H1 (cell line): ENCODE measurements around the gene PPM1D. TPM values are rescaled to one million over a fixed set of nuclear protein-coding genes. Genes with fewer than 3 reads are reported as not detected.

Experiments used
- ASH2L ChIP-seq: fragments of 200-600, 300-600 bp; sonication (generic); IDR thresholded peaks from one replicate; pipeline ENCODE4 v1.7.1; 2017; ENCODE audit warnings: low read length
- EP300 ChIP-seq, 2 experiments: IDR thresholded peaks; 1 replicate in 1 of 2; 2 replicates in 1 of 2; pipeline ENCODE4 v1.6.1; 2011 to 2012; ENCODE audit warnings: low read depth in 2 of 2, low read length in 2 of 2, mild to moderate bottlenecking in 2 of 2, borderline replicate concordance in 1 of 2, inconsistent platforms in 1 of 2, moderate library complexity in 1 of 2
- EZH2 ChIP-seq: fragments of 200-600 bp; sonication (generic); IDR thresholded peaks from 2 replicates; pipeline ENCODE4 v1.7.1; 2012; ENCODE audit warnings: low read depth, mild to moderate bottlenecking, moderate library complexity, low read length, inconsistent platforms; ENCODE audit not compliant: severe bottlenecking
- FOSL1 ChIP-seq: IDR thresholded peaks from 2 replicates; pipeline ENCODE4 v1.6.1; 2011; ENCODE audit warnings: mild to moderate bottlenecking, low read depth, low read length, moderate library complexity; ENCODE audit not compliant: insufficient read depth
- GTF2F1 ChIP-seq: IDR thresholded peaks from 2 replicates; pipeline ENCODE4 v1.6.1; 2012; ENCODE audit warnings: low read depth, low read length, improper control_type of control experiment, borderline replicate concordance
- MAFK ChIP-seq: IDR thresholded peaks from 2 replicates; pipeline ENCODE4 v1.6.1; 2012; ENCODE audit warnings: low read depth, mild to moderate bottlenecking, improper control_type of control experiment, low read length
- RFX5 ChIP-seq: IDR thresholded peaks from 2 replicates; pipeline ENCODE4 v1.6.1; 2011; ENCODE audit warnings: low read depth, low read length, improper control_type of control experiment, borderline replicate concordance
- TCF12 ChIP-seq: IDR thresholded peaks from 2 replicates; pipeline ENCODE4 v1.6.1; 2011; ENCODE audit warnings: low read depth, mild to moderate bottlenecking, low read length
- YY1 ChIP-seq: IDR thresholded peaks from 2 replicates; pipeline ENCODE4 v1.6.1; 2011; ENCODE audit warnings: low read depth, mild to moderate bottlenecking, low read length
- polyA plus RNA-seq, 7 experiments: library from polyadenylated mRNA; depleted of rRNA in 3 of 7; stranded (reverse) in 5 of 7; unstranded in 2 of 7; fragments of >200 nt in 5 of 7; fragments of 200-250 nt in 2 of 7; gene quantifications; 1 replicate in 5 of 7; 2 replicates in 1 of 7; 4 replicates in 1 of 7; pipeline versions ENCODE4 v1.2.1 to v1.2.3, GENCODE V29; 2011 to 2013; ENCODE audit warnings: missing spikeins in 2 of 7, mixed read lengths in 2 of 7
- total RNA-seq: library from RNA; stranded (reverse); fragmentation: NEBNext Ultra II Directional; extraction: Animal tissue kit (Norgen Biotek cat#: 25700); gene quantifications from 2 replicates; pipeline ENCODE4 v1.2.1, GENCODE V29; 2021

PPM1D gene
- total and polyA plus RNA-seq, 2 of the 8 experiments (the other 6 are each of a cell fraction or from before 2014, with no cell fraction given) = 5.0 to 16.7 TPM

DNA sequence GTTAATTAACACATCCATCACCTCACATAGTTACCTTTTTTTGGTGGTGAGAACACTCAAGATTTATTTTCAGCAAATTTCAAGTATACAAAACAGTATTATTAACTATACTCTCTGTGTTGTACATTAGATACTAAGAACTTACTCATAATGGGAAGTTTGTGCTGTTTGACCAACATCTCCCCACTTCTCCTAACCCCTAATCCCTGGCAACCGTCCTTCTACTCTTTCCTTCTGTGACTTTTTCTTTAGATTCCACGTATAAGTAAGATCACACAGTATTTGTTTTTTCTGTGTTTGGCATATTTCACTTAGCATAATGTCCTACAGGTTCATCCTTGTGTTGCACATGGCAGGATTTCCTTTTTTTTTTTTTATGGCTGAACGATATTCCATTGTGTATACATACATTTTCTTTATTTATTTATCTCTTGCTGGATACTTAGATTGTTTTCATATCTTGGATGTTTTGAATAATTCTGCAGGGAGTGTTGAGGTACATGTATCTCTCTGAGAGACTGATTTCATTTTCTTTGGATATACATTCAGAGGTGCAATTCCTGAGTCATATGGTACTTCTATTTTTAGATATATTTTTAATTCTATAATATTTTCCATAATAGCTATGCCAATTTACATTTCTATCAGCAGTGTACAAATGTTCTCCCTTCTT, 19.0 kb downstream of the PPM1D start (continued):
- no peak for TF ChIP-seq ASH2L
- TF ChIP-seq EZH2 = no peak
- TF ChIP-seq EP300 (IDR thresholded peaks at IDR 0.05; ENCODE audit: borderline replicate concordance in 1 of 2, low read depth in 2 of 2, low read length in 2 of 2) = no peak
- TF ChIP-seq GTF2F1 = no peak
- no peak for TF ChIP-seq RFX5
- no peak for TF ChIP-seq YY1
- no peak for TF ChIP-seq MAFK
- no peak for TF ChIP-seq FOSL1
- no peak for TF ChIP-seq TCF12
